GM23338 (cell line): ENCODE results near the gene ACP3. TPM values are rescaled to one million over a fixed set of nuclear protein-coding genes. Genes with fewer than 3 reads are reported as not detected.

Experiments
- ATAC-seq: fragments of 200-7000 bp; cut with Tn5 transposase; 3 replicates; pipeline ENCODE4 v1.9.1; 2020
- DNase-seq: peaks from one replicate; pipeline ENCODE4 v3.0.0-alpha.2; 2015; ENCODE audit warnings: low spot score
- H2AFZ ChIP-seq: fragments of 200-600 bp; sonication (generic); 2 replicates; pipeline ENCODE4 v1.8.0; 2016; ENCODE audit warnings: antibody characterized with exemption, mild to moderate bottlenecking, moderate library complexity
- H3F3A ChIP-seq: fragments of 200-600 bp; sonication (generic); replicated peaks from 2 replicates; pipeline ENCODE4 v1.8.0; 2017; ENCODE audit warnings: antibody characterized with exemption, mixed run types, low read depth
- H3K27ac ChIP-seq: fragments of 200-600 bp; sonication (generic); 2 replicates; pipeline ENCODE4 v1.6.1; 2016; ENCODE audit warnings: low read depth
- H3K27me3 ChIP-seq: fragments of 200-600 bp; sonication (generic); 2 replicates; pipeline ENCODE4 v1.8.0; 2016; ENCODE audit warnings: mild to moderate bottlenecking, mixed run types, moderate library complexity; ENCODE audit not compliant: insufficient read depth
- H3K36me3 ChIP-seq: fragments of 200-600 bp; sonication (generic); 2 replicates; pipeline ENCODE4 v1.8.0; 2016; ENCODE audit warnings: mild to moderate bottlenecking; ENCODE audit not compliant: insufficient read depth
- H3K4me1 ChIP-seq: fragments of 200-600 bp; sonication (generic); 2 replicates; pipeline ENCODE4 v1.8.0; 2016; ENCODE audit warnings: mild to moderate bottlenecking, moderate library complexity; ENCODE audit not compliant: insufficient read depth
- H3K4me2 ChIP-seq: fragments of 200-600 bp; sonication (generic); 2 replicates; pipeline ENCODE4 v1.7.1; 2017; ENCODE audit warnings: mixed run types
- H3K4me3 ChIP-seq: fragments of 200-600 bp; sonication (generic); 2 replicates; pipeline ENCODE4 v1.6.1; 2016; ENCODE audit warnings: mixed run types
- H3K79me2 ChIP-seq: fragments of 200-600 bp; sonication (generic); replicated peaks from 2 replicates; pipeline ENCODE4 v1.8.0; 2017; ENCODE audit warnings: mild to moderate bottlenecking; ENCODE audit not compliant: insufficient read depth
- H3K9me2 ChIP-seq: fragments of 200-600 bp; sonication (generic); 2 replicates; pipeline ENCODE4 v1.8.0; 2017; ENCODE audit not compliant: insufficient read depth
- H4K20me1 ChIP-seq: fragments of 200-600 bp; sonication (generic); replicated peaks from 2 replicates; pipeline ENCODE4 v1.8.0; 2017; ENCODE audit warnings: mild to moderate bottlenecking; ENCODE audit not compliant: insufficient read depth
- H3K27ac Mint-ChIP-seq: 2 replicates; pipeline ENCODE4 v1.8.0; 2020; ENCODE audit warnings: inconsistent platforms, mild to moderate bottlenecking, moderate library complexity, mixed read lengths
- H3K27me3 Mint-ChIP-seq: 3 replicates; pipeline ENCODE4 v1.8.0; 2022; ENCODE audit warnings: low read depth, mild to moderate bottlenecking, moderate library complexity, mixed read lengths, inconsistent platforms; ENCODE audit not compliant: insufficient read depth, poor library complexity
- H3K36me3 Mint-ChIP-seq: 3 replicates; pipeline ENCODE4 v1.8.0; 2021; ENCODE audit warnings: low read depth, mild to moderate bottlenecking, inconsistent platforms, moderate library complexity, mixed read lengths
- H3K4me1 Mint-ChIP-seq: 3 replicates; pipeline ENCODE4 v1.8.0; 2020; ENCODE audit warnings: mild to moderate bottlenecking, inconsistent platforms, mixed read lengths
- H3K4me3 Mint-ChIP-seq: 3 replicates; pipeline ENCODE4 v1.8.0; 2021; ENCODE audit warnings: moderate library complexity, mild to moderate bottlenecking, inconsistent platforms, mixed read lengths
- H3K9me3 Mint-ChIP-seq: 3 replicates; pipeline ENCODE4 v1.8.0; 2020; ENCODE audit warnings: moderate library complexity, mild to moderate bottlenecking, inconsistent platforms, mixed read lengths
- CREB1 ChIP-seq: fragments of 250-450 bp; sonication (Bioruptor Pico); IDR thresholded peaks from 2 replicates; pipeline ENCODE4 v1.5.0; 2020; ENCODE audit warnings: low read depth, mild to moderate bottlenecking, moderate library complexity
- ETS1 ChIP-seq: IDR thresholded peaks from 2 replicates; pipeline ENCODE4 v1.6.1; 2016; ENCODE audit warnings: antibody characterized with exemption
- EZH2 ChIP-seq: fragments of 200-600 bp; sonication (generic); IDR thresholded peaks from one replicate; pipeline ENCODE4 v1.8.0; 2017; ENCODE audit warnings: antibody characterized with exemption, mild to moderate bottlenecking, low read depth; ENCODE audit not compliant: unreplicated experiment
- EZH2phosphoT487 ChIP-seq: fragments of 200-600 bp; sonication (generic); IDR thresholded peaks from one replicate; pipeline ENCODE4 v1.8.1; 2018; ENCODE audit warnings: antibody characterized with exemption; ENCODE audit not compliant: unreplicated experiment
- JUNB ChIP-seq: IDR thresholded peaks from one replicate; pipeline ENCODE4 v1.6.1; 2016; ENCODE audit warnings: antibody characterized with exemption; ENCODE audit not compliant: unreplicated experiment
- NANOG ChIP-seq: IDR thresholded peaks from 2 replicates; pipeline ENCODE4 v1.6.1; 2016; ENCODE audit warnings: antibody characterized with exemption, borderline replicate concordance
- POLR2AphosphoS5 ChIP-seq: IDR thresholded peaks from 2 replicates; pipeline ENCODE4 v1.6.1; 2016; ENCODE audit warnings: antibody characterized with exemption, low read depth
- STAT1 ChIP-seq: IDR thresholded peaks from one replicate; pipeline ENCODE4 v1.6.1; 2016; ENCODE audit warnings: antibody characterized with exemption; ENCODE audit not compliant: unreplicated experiment
- ZNF114 ChIP-seq: fragments of 250-450 bp; sonication (Bioruptor Pico); IDR thresholded peaks from 2 replicates; pipeline ENCODE4 v1.5.0; 2020; ENCODE audit warnings: mild to moderate bottlenecking, moderate library complexity
- ZNF331 ChIP-seq: fragments of 250-450 bp; sonication (Bioruptor Pico); IDR thresholded peaks from 2 replicates; pipeline ENCODE4 v1.5.0; 2020; ENCODE audit warnings: low read depth, mild to moderate bottlenecking, moderate library complexity
- ZNF462 ChIP-seq: fragments of 250-450 bp; sonication (Bioruptor Pico); IDR thresholded peaks from 2 replicates; pipeline ENCODE4 v1.5.0; 2020; ENCODE audit warnings: mild to moderate bottlenecking, moderate library complexity
- polyA plus RNA-seq: library from polyadenylated mRNA; unstranded; fragments of >200 nt; fragmentation: Nextera tagmentation; extraction: Ambion mirVana; gene quantifications from 2 replicates; pipeline ENCODE4 v1.2.1, GENCODE V29; 2016
- total RNA-seq: library from RNA; depleted of rRNA; stranded (reverse); fragments of >200 nt; shearing (Covaris generic); gene quantifications from 2 replicates; pipeline ENCODE4 v1.2.3, GENCODE V29; 2014
- TF ChIP-seq, protein P1 (sequence below): IDR thresholded peaks from one replicate; pipeline ENCODE4 v1.6.1; 2018; ENCODE audit warnings: antibody characterized with exemption; ENCODE audit not compliant: unreplicated experiment
- TF ChIP-seq, protein P2 (sequence below), 2 experiments: fragments of 200-600 bp in 1 of 2; sonication (generic) in 1 of 2; conservative IDR thresholded peaks; 2 replicates each; pipeline versions ENCODE4 v1.5.1 to v1.6.1; 2016 to 2017; ENCODE audit warnings: antibody characterized with exemption in 2 of 2, low read depth in 2 of 2, mild to moderate bottlenecking in 2 of 2, moderate library complexity in 1 of 2

The ACP3 gene
- total and polyA plus RNA-seq, 2 experiments from 2014 or later = 1.1 to 3.5 TPM

GRCh38 chr3:132368962-132369361, 51.8 kb downstream of the ACP3 start:
- no peaks in the 10 kb centered on the region for H3K9me2 ChIP-seq
- H3K27me3 Mint-ChIP-seq = no peaks in the 10 kb centered on the region
- H3K4me1 Mint-ChIP-seq = no peaks in the 10 kb centered on the region
- no peaks in the 10 kb centered on the region for H3K79me2 ChIP-seq
- no peaks in the 10 kb centered on the region; the same call in 1 of the 2 replicates for H3K36me3 ChIP-seq
- no peak for TF ChIP-seq POLR2AphosphoS5
- TF ChIP-seq CREB1 (CRISPR knock-in tag) = no peak
- no peak for TF ChIP-seq JUNB
- TF ChIP-seq ZNF462 = no peak
- TF ChIP-seq, protein P1, sequence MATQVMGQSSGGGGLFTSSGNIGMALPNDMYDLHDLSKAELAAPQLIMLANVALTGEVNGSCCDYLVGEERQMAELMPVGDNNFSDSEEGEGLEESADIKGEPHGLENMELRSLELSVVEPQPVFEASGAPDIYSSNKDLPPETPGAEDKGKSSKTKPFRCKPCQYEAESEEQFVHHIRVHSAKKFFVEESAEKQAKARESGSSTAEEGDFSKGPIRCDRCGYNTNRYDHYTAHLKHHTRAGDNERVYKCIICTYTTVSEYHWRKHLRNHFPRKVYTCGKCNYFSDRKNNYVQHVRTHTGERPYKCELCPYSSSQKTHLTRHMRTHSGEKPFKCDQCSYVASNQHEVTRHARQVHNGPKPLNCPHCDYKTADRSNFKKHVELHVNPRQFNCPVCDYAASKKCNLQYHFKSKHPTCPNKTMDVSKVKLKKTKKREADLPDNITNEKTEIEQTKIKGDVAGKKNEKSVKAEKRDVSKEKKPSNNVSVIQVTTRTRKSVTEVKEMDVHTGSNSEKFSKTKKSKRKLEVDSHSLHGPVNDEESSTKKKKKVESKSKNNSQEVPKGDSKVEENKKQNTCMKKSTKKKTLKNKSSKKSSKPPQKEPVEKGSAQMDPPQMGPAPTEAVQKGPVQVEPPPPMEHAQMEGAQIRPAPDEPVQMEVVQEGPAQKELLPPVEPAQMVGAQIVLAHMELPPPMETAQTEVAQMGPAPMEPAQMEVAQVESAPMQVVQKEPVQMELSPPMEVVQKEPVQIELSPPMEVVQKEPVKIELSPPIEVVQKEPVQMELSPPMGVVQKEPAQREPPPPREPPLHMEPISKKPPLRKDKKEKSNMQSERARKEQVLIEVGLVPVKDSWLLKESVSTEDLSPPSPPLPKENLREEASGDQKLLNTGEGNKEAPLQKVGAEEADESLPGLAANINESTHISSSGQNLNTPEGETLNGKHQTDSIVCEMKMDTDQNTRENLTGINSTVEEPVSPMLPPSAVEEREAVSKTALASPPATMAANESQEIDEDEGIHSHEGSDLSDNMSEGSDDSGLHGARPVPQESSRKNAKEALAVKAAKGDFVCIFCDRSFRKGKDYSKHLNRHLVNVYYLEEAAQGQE = no peak
- TF ChIP-seq EZH2phosphoT487 = no peak
- TF ChIP-seq ZNF331 (CRISPR knock-in tag) = no peak
- TF ChIP-seq ETS1 = no peak
- TF ChIP-seq STAT1 = no peak
- TF ChIP-seq, protein P2, sequence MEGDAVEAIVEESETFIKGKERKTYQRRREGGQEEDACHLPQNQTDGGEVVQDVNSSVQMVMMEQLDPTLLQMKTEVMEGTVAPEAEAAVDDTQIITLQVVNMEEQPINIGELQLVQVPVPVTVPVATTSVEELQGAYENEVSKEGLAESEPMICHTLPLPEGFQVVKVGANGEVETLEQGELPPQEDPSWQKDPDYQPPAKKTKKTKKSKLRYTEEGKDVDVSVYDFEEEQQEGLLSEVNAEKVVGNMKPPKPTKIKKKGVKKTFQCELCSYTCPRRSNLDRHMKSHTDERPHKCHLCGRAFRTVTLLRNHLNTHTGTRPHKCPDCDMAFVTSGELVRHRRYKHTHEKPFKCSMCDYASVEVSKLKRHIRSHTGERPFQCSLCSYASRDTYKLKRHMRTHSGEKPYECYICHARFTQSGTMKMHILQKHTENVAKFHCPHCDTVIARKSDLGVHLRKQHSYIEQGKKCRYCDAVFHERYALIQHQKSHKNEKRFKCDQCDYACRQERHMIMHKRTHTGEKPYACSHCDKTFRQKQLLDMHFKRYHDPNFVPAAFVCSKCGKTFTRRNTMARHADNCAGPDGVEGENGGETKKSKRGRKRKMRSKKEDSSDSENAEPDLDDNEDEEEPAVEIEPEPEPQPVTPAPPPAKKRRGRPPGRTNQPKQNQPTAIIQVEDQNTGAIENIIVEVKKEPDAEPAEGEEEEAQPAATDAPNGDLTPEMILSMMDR (conservative IDR thresholded peaks at IDR 0.05; ENCODE audit: low read depth in 2 of 2) = no peak
- TF ChIP-seq ZNF114 (CRISPR knock-in tag) = no peak
- no peak for TF ChIP-seq EZH2
- no peak for TF ChIP-seq NANOG
- H3K36me3 Mint-ChIP-seq = no peaks in the 10 kb centered on the region
- no peak overlapping the region for H3K4me3 ChIP-seq
- H3K4me2 ChIP-seq = no peak overlapping the region
- no peaks in the 10 kb centered on the region for H3F3A ChIP-seq
- H3K4me3 Mint-ChIP-seq = no peak overlapping the region
- H3K27ac ChIP-seq = no peak overlapping the region
- H2AFZ ChIP-seq = no peak overlapping the region
- H3K27me3 ChIP-seq = no peaks in the 10 kb centered on the region
- no peaks in the 10 kb centered on the region for H4K20me1 ChIP-seq
- no peaks in the 10 kb centered on the region for H3K4me1 ChIP-seq
- ATAC-seq (no peak), DNase-seq (no peak)
- no peak overlapping the region for H3K27ac Mint-ChIP-seq
- H3K9me3 Mint-ChIP-seq = peaks cover 6% of the 10 kb centered on the region; the same call in 1 of the 3 replicates
